GM18873 (cell line): Measurements from ENCODE around the gene RAE1.
A peak's percentile ranks its signal among the peaks of the same experiment; 100 is the strongest.

Source experiments
- ATAC-seq: cut with Tn5 transposase; IDR thresholded peaks from one replicate; pipeline ENCODE4 v1.9.1; 2021; ENCODE audit warnings: mild to moderate bottlenecking, moderate library complexity, moderate number of reproducible peaks; ENCODE audit not compliant: unreplicated experiment, low FRiP score

The RAE1 gene

DNA sequence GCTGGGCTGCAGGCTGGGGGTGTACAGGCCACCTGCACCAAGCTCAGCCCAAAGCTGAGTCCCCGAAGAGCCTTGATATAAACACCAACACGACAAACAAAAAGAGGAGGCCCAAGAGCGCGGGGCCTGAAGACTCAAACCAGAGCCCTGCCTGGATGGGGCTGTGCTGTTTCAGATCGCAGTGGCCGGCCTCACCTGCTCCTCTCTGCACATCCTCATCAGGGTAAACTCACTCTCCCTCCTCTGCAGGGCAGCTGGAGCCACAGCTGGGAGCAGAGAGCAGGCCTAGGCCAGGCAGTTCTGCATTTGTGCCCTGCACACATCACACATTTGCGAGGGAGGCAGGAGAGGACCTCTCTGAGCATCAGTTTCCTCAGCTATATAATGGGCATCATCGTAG lies 36.4 kb downstream of the RAE1 start:
- no peak for ATAC-seq

DNA sequence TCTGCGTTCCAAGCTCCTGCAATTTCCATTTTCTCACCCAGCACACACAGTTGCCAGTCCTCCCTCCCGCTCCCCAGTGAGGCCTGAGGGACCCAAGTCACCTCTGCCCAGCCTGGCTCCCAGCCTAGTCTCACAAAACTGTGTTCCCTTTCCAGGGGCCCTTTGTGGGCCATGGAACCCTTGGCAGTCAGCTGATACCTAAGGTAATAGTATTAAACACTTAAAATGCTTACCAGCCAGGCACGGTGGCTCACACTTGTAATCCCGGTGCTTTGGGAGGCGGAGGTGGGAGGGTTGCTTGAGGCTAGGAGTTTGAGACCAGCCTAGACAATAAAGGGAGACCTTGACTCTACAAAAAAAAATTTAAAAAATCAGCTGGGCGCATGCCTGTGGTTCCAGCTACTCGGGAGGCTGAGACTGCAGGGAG lies 36.9 kb downstream of the RAE1 start:
- no peak for ATAC-seq

GRCh38 chr20:57388953-57389694 lies 38.1 kb downstream of the RAE1 start:
- no peak for ATAC-seq

DNA sequence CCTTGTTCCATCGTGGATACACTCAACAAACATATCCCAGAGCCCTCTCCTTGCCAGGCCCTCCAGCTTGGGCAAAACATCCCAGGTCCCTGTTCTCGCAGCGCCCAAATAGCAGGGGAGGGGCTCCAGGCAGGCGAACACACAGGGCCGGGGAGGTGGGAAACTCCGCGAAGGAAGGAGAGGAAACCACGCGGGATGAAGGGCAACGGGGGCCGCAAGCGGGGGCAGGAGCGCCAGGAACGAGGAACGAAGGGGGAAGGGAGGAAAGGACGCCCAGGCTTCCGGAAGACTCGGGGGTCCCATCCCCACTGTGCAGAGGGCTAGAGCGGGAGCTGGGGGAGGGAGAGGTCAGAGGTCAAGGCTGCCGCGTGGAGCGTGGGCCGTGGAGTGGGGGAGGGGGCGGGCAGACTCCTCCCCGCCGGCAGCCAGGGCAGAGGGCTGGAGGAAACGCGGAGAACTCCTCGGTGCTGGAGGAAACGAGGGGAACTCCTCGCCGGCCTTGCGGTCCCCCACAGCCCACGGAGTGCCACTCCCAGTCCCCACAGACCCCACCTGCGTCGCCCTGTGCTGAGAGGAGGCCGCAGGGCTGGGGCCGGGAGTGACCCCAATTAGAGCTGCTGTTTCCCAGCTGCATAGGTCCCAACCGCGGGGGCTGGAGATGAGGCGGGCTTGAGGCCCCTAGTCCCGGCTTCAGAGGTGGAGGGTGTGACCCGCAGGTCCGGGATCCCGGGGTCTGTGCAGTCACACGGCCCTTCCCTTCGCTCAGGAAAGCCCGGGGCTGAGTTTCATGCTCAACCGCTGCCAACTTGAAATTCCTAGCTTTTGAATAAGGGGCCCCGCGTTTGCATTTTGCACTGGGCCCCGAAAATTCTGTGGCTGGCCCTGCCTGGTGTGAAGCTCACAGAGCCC lies 38.9 kb downstream of the RAE1 start:
- ATAC-seq = no peak

- no peak for ATAC-seq
These were observed 39.8 kb downstream of the RAE1 start, which contains the start of gene RBM38 for GRCh38 chr20:57390604-57391438. RBM38 (plus strand) TSS chr20:57391396; CDS start chr20:57391582, 186 bp downstream.

- no peak for ATAC-seq
These were observed 40.6 kb downstream of the RAE1 start for GRCh38 chr20:57391439-57392301.

DNA sequence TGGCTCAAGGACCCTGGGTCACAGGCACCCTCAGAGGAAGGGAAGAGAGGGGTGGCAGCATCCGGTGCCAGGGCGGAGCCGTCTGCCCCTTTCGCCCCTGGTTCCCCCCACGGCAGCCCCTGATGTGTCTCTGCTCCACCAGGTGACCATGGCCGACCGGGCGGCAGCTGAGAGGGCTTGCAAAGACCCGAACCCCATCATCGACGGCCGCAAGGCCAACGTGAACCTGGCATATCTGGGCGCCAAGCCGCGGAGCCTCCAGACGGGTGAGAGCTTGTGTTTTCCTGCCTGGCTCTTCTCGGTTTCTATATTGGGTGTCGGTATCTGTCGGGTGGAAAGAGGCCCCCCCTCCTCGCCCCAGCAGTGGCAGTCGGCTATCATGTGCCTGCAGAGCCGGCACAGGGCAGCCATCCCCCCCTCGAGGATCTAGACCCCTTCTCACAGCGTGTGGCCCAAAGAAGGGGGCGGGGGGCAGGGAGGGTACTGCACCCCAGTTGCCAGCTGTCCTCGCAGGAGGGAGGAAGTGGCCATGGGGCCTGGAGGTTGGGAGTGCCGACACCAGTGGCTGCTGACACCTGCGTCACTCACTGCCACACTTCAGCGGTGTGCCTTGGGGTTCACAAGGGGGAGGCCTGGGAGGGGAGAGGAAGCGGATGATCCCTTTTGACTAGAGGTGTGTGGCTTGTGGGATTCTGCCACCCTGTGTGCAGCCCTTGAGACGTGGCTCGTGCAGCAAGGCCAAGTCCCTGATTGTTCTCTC lies 41.6 kb downstream of the RAE1 start:
- ATAC-seq = no peak

GRCh38 chr20:57393321-57394120 lies 42.5 kb downstream of the RAE1 start:
- no peak for ATAC-seq

DNA sequence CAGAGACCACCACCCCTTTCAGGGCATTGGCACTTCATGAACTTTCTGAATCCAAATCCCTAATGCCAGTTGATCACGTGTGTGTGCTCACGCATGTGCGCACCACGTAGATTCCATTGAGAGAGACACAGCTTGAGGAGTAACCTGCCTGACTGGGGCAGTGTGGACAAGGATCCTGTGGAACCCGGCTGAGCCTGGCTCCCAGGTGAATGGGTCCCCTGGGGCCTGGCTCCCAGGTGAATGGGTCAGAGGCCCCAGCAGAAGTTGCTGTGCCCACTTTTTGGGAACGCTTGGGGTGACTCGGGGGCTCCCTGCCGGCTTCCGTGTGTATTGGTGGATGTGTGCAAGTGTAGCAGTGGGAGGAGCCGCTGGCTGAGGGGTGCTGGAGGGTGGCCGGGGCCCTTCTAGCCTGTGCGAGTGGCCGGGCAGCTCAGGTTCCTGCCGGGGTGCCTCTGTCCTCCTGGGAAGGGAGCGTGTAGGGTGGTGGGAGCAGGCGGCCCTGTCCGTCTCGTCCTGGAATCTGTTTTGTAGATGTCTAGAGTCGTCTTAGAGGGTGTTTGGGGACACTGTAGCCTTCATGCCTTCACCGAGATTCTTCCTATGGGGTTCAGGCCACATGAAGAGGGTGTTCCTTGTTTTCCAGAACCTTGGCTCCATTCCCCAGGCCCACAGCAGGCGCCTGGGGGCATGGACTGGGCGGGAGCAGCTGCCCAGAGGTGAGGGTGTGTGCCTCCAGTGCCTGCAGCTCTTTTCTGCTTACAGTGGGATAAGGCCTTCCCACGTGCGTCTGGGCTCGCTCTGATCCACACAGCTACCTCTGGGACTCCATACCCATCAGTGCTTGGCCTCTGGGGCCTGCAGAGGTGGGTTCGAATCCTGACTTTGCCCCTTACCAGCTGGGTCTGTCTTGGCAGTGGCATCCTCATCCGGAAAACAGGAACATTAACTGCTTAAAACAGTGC lies 43.3 kb downstream of the RAE1 start:
- ATAC-seq = no peak

- ATAC-seq = no peak
These were observed 44.3 kb downstream of the RAE1 start for GRCh38 chr20:57395111-57395966.

- no peak for ATAC-seq
These were observed 45.3 kb downstream of the RAE1 start for GRCh38 chr20:57396212-57396983.

DNA sequence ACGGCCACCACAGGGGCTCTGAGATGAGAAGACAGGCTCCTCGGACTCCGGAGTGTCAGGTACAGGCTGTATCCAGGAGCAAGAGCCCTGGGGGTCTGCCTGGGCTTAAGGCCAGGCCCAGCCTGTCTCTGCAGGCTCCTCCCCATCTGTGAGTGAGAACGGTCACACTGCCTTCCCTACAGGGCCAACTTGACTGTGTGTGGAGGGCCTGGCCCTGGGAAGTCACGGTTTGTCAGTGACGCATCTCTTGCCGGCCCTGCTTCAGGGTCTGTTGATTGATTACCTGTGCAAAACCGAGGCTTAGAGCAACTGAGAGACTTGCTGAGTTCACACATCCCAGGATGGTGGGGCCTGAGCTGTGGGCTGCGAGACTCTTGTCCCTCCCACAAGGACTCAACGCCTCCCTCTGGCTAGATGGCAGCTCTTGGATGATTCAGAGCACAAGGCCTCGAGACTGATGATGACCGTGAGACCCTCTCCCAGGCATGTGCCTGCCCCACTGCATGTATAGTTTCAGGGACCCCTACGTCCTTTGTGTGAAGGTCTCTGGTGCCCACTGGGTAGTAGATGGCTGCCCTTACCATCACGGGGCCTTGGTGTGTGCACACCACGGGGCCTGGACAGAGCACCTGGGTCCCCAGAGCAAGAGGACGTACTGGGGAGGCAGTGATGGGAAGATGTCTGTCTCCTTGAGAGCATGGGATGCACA lies 46.1 kb downstream of the RAE1 start:
- ATAC-seq = no peak

DNA sequence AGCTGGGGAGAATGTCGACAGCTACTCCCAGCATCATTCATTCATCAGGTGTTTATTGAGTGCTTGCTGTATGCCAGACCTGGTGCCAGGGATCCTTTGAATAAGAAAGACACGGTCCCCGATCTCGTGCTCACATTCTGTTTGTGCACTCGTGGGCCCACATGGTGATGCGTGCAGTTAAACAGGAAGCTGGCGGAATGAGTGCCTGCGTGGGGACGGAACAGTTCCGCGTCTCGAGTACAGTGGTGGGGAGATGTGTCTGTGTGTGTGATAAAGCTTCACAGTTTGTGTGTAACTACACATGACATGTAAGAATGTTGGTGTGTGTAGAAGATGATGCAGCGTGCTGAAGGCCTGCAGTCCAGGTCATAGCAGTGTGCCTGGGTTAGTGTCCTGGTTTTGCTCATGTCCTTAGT lies 46.6 kb downstream of the RAE1 start:
- ATAC-seq = no peak

- ATAC-seq = peak; percentile 60
These were observed 47.3 kb downstream of the RAE1 start for GRCh38 chr20:57398231-57398821.
